Adipose tissue (tissue), 3 donors: ENCODE measurements around the gene ZNF860. TPM values are rescaled to one million over a fixed set of nuclear protein-coding genes. Genes with fewer than 3 reads are reported as not detected.

Experiments
- H3K27ac ChIP-seq: one replicate; pipeline ENCODE4 v1.5.1; 2013; ENCODE audit warnings: low read depth, low read length
- WGBS, 3 donors: extraction: QIAGEN DNeasy Blood & Tissue Kit; methylation state at CpG; one replicate each; pipeline ENCODE4 v1.1.7; 2013; 5-methylcytosine and 5-hydroxymethylcytosine counted together
- polyA plus RNA-seq, 3 donors: library from polyadenylated mRNA; stranded (reverse); fragments of 200-250 nt; gene quantifications; one replicate each; pipeline ENCODE4 v1.2.3, GENCODE V29; 2013
- donor health status: healthy with polysubstance abuse.
- donor health status: Bipolar disorder and iron deficiency.
- donor health status: healthy.

Gene ZNF860
- under 1 TPM; 0.07 to 0.34 (median 0.09) TPM for polyA plus RNA-seq

GRCh38 chr3:31981206-31982181 is at the start of gene ZNF860, which contains the start of gene OSBPL10:
ZNF860 (plus strand) TSS chr3:31981750; CDS start chr3:31989080, 7,330 bp downstream.
OSBPL10 (minus strand) TSS chr3:31981262; CDS start chr3:31981179, 83 bp downstream.
- 3 to 8% (median 8%) methylated on average over 61 to 65 of the region's 65 CpGs for WGBS, 3 donors
- no peak within 1 kb of the TSS for H3K27ac ChIP-seq

GRCh38 chr3:31932990-31933389 is 48.6 kb upstream of the ZNF860 start:
- 83 to 97% (median 84%) methylated on average over 3 of the region's 3 CpGs for WGBS, 3 donors
- H3K27ac ChIP-seq: no peak overlapping the region

GRCh38 chr3:31934018-31934417 is 47.5 kb upstream of the ZNF860 start:
- H3K27ac ChIP-seq: no peak overlapping the region
- 60 to 83% (median 78%) methylated on average over 1 of the region's 1 CpG for WGBS, 3 donors

DNA sequence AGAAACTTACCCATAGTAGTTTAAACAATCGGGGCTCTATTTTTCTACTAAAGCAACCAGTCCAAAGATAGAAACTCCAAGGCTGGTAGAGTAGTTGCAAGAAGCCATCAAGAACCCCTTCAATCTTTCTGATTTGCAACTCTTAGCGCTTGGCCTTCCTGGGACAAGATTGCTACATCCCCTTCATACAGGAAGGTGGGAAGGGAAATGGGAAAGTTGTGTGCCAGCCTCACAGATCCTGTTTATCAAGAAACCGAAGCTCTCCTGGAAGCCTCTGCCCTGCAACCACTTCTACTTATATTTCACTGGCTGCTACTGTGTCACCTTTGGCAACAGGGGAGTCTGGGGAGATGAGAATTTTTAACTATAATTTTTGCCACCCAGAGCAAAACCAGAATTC is 46.7 kb upstream of the ZNF860 start:
- H3K27ac ChIP-seq: no peak overlapping the region
- 49 to 57% (median 55%) methylated on average over 3 of the region's 3 CpGs for WGBS, 3 donors

DNA sequence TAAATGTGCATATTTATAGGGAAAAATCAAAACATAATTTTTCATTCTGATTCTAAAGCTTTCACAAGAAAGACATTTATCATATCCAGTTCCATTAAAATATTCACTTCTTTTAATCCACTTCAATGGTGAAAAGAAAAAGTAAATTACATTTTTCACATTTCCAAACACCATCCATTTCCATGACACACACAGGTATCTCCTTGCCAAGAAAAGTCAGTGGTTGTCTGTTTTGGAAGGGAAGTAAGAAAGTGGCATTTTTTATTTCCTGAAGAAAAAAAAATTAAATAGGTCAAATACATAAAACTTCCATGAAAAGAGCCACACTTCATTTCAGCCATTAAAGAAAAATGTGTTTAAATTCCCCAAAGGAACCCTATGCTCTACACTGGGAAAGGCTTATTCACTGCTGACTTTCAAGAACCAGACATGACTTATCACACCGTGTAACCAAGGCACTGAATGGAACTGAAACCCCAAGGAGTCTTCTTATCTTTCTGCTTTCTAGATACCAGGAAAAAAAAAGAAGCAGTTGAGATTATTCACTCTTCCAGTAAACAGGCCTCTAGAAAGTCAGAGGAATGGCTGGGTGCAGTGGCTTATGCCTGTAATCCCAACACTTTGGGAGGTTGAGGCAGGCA is 45.0 kb upstream of the ZNF860 start:
- H3K27ac ChIP-seq: no peak overlapping the region
- WGBS, 3 donors: 16 to 27% (median 19%) methylated on average over 1 of the region's 1 CpG

- no peak overlapping the region for H3K27ac ChIP-seq
- 92 to 95% (median 93%) methylated on average over 4 of the region's 4 CpGs for WGBS, 3 donors
Measured at GRCh38 chr3:31937225-31937624, 44.3 kb upstream of the ZNF860 start.

GRCh38 chr3:31942446-31942845 is 39.1 kb upstream of the ZNF860 start:
- WGBS, 3 donors: 95 to 100% (median 100%) methylated on average over 2 of the region's 2 CpGs
- H3K27ac ChIP-seq: no peak overlapping the region

DNA sequence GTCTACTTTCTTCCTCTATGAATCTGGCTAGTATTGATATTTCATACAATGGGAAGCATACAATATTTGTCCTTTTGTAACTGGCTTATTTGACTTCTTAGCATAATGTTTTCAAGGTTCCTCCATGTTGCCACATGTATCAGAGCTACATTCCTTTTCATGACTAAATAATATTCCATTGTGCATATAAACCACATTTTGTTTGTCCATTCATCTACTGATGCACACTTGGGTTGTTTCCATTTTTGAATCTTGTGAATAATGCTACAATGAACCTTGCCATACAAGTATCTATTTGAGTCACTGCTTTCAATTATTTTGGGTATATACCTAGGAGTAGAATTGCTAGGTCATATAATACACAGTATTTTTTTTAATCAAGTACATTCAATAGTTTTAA is 38.5 kb upstream of the ZNF860 start:
- no peak overlapping the region for H3K27ac ChIP-seq

GRCh38 chr3:31945738-31946052 is 35.9 kb upstream of the ZNF860 start:
- no peak overlapping the region for H3K27ac ChIP-seq
- WGBS, 3 donors: 49 to 87% (median 73%) methylated on average over 3 of the region's 3 CpGs

GRCh38 chr3:31946484-31947081 is 35.0 kb upstream of the ZNF860 start:
- WGBS, 3 donors: 84 to 96% (median 85%) methylated on average over 10 of the region's 10 CpGs
- no peak overlapping the region for H3K27ac ChIP-seq

DNA sequence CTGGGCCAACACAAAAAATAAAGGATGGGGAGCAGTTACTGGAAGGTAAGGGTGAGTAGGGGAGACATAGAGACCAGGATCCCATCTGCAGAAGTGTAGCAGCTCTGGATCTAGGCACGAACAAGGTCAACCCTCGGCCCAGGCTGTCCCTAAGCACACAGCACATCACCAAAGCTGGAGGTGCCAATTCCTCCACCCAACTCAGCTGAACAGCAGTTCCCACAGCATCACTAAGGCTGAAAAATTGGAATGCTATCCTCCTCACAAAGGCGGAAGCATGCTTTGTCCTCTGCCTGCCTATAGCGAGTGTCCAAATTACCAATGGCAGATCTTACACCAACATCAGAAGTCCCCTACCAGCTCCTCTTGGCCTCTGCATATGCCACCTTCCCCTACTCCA is 34.4 kb upstream of the ZNF860 start:
- 85 to 96% (median 90%) methylated on average over 4 of the region's 4 CpGs for WGBS, 3 donors
- no peak overlapping the region for H3K27ac ChIP-seq

- 52 to 55% (median 54%) methylated on average over 6 of the region's 6 CpGs for WGBS, 3 donors
- H3K27ac ChIP-seq: no peak overlapping the region
Measured at GRCh38 chr3:31947671-31948091, 33.9 kb upstream of the ZNF860 start.

DNA sequence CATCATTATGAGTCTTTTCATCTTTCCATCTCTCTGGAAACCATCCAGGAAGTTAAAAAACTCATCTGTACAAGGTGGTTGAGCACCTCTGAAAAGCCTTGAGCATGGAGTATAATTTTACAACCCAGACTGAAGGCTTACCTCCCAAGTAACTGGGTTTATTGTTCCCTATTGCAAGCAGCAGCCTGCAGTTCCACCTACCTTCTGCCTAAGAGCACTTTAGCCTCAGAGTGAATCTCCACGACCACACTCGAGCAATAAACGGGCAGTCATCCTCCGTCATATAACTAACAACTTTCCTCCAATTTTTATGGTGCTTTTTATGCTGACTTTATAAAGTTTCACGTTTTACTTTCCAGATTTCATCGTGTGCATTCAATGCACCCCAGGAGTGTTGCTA is 33.3 kb upstream of the ZNF860 start:
- no peak overlapping the region for H3K27ac ChIP-seq
- 78 to 89% (median 85%) methylated on average over 6 of the region's 6 CpGs for WGBS, 3 donors

DNA sequence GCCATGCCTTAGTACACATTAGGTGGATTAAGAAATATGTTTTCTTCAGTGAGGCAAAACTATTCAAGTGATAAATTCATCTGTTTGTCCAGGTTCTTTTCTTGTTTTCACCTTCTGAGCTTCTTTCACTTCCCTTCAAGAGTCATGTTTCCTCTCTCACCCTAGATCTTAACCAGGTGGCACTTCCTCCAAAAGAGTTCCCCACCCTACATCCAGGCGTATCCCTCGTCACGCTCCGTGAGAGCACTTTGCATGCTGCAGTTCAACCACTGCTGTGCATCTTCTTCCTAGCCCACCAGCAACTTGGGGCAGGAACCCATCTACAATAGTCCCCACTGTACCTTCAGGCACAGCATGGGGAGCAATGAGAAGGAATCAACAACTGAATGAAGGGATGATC is 29.3 kb upstream of the ZNF860 start:
- WGBS, 3 donors: 65 to 73% (median 67%) methylated on average over 4 of the region's 4 CpGs
- H3K27ac ChIP-seq: no peak overlapping the region

DNA sequence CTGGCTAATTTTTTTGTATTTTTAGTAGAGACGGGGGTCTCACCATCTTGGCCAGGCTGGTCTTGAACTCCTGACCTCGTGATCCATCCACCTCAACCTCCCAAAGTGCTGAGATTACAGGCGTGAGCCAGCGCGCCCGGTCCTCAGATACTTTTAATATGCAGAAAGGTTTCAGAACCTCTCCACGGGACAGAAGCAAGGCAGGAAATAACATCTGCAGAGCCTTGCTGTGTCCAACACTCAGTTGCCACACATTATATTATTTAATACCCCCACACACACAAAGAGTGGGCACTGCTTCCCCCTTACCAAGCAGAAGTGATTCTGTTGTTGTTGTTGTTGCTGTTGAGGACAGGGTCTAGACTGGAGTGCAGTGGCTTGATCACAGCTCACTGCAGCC is 28.5 kb upstream of the ZNF860 start:
- 90 to 91% (median 91%) methylated on average over 7 of the region's 7 CpGs for WGBS, 3 donors
- H3K27ac ChIP-seq: no peak overlapping the region

DNA sequence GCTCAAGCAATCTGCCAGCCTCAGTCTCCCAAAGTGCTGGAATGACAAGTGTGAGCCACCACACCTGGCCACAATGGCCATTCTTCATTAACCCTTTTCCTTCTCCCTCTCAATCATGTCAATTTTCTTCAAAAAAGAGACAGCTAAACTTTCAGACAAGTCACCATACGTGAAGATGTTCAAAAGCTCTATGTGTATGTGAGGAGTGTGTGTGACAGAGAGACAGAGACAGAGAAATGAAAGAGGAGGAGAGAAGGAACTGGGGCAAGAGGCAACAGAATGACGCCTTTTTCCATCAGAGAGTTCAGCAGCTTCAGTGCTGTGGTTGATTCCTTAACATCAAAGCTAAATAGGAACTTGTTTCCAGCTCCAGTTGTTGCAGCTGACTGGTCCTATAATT is 27.9 kb upstream of the ZNF860 start:
- H3K27ac ChIP-seq: no peak overlapping the region
- 90 to 96% (median 92%) methylated on average over 2 of the region's 2 CpGs for WGBS, 3 donors

DNA sequence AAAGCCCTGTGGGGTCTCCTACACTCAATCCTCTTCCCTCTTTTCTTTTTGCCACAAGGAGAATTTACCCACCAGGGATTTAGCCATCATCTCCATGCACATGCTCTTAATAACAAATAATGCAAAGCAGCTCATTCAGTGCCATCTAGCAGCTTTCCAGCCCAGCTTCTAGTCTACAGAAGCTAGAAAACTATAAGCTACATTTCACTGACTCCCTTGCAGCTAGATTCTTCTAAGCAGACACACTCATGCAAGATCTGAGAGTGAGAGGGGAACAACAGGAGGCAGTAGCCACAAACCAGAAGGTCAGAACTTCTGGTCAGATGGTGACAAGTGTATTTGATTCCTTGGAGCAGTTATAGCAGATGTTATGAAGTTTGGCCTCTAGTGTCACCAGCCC is 26.0 kb upstream of the ZNF860 start:
- H3K27ac ChIP-seq: no peak overlapping the region

DNA sequence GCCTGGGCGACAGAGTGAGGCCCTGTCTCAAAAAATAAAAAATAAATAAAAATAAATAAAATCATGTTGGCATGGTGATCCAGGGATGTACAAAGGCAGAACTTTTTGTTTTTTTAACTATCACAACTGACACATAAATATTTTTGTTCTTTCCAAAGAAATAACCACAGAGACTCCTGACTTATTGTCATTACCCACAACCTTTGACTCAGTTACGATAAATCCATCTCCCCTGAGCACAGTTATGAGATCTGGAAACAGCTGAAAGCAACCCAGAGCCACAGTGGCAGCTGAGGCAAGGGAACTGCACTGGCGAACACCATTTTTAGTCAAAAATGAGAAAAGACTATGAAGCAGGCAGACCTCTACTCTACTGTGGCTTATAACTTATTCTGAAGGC is 24.4 kb upstream of the ZNF860 start:
- no peak overlapping the region for H3K27ac ChIP-seq
- 54 to 89% (median 73%) methylated on average over 3 of the region's 3 CpGs for WGBS, 3 donors

DNA sequence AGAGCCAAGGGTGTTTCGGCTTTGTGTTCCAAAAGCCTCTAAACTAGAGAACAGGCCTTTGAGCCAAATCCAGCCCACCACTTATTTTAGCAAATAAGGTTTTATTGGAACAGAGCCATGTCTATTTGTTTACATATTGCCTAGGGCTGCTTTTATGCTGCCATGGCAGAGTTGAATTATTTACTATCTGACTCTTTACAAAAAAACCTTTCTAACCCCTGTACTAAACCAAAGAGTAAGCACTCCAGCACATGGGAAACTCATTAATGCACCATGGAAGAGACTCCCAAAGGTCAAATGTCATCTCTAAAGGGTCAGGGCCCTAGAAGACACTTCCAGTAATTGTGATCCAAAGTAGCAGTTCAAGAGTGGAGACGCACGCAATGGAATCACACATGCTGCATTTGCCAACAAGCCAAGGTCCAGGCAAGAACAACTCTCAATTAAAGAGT is 22.8 kb upstream of the ZNF860 start:
- 43 to 67% (median 54%) methylated on average over 3 of the region's 3 CpGs for WGBS, 3 donors
- H3K27ac ChIP-seq: no peak overlapping the region
